ENCODE measurements around the gene CD38. TPM values are rescaled to one million over a fixed set of nuclear protein-coding genes. Genes with fewer than 3 reads are reported as not detected.

CD38 gene
- total and polyA plus RNA-seq, 2 of the 13 experiments (the other 11 are each of a cell fraction or from before 2014, with no cell fraction given), result not detected

GRCh38 chr4:15878011-15878410 is 99.9 kb downstream of the CD38 start:
- no peak for FAIRE-seq
- DNase-seq (ENCODE audit: low spot score), result no peak
- 19% methylated on average over 3 of the region's 3 CpGs for whole genome bisulfite sequencing (ENCODE audit: low lambda C conversion rate)
- POLR2A ChIA-PET, result no interaction called here
- TF ChIP-seq MTA3 (CRISPR knock-in tag; IDR thresholded peaks at IDR 0.05) (no peak), ZNF776 (CRISPR knock-in tag; IDR thresholded peaks at IDR 0.05) (peak; percentile 49; the same call in 1 of the 2 replicates)
- intact Hi-C loops (cut with micrococcal nuclease; ENCODE audit: unreplicated experiment), result no loop called here
- no peak for ATAC-seq
- no peak overlapping the region for H3K4me2 ChIP-seq (ENCODE audit: low read depth, low read length)
- no peaks in the 10 kb centered on the region for H3K36me3 ChIP-seq (replicated peaks in 1 of 2; ENCODE audit: control insufficient read depth in 1 of 2, insufficient read depth in 2 of 2, low read length in 2 of 2)
- H3K9ac ChIP-seq (ENCODE audit: insufficient read depth, low read depth, low read length), result no peak overlapping the region
- no peak overlapping the region for H3K4me3 ChIP-seq (replicated peaks in 1 of 3; ENCODE audit: insufficient read depth in 1 of 3, low read depth in 2 of 3, low read length in 3 of 3)
- no TSS peak for BruUV-seq (replicated peaks)
- H3K4me1 ChIP-seq (ENCODE audit: insufficient read depth, low read length), result no peaks in the 10 kb centered on the region
- no peaks in the 10 kb centered on the region for H4K20me1 ChIP-seq (ENCODE audit: insufficient read depth, low read length)
- H3K27ac ChIP-seq (ENCODE audit: extremely low read length, insufficient read depth, low read length), result no peak overlapping the region
- CTCF ChIA-PET (ENCODE audit: low intra/inter-chr PET ratio, low total read pairs), result no interaction called here
- no peaks in the 10 kb centered on the region for H3K79me2 ChIP-seq (ENCODE audit: insufficient read depth, low read length)
- peaks cover 0 to 10% of the 10 kb centered on the region in 2 experiments; a peak in 2 of 5 replicates for H3K27me3 ChIP-seq (ENCODE audit: control insufficient read depth in 1 of 2, insufficient read depth in 2 of 2, low read length in 2 of 2)
- in situ Hi-C loops (cut with HindIII; ENCODE audit: extremely low pct_ligation_motif_present, low pct_unique_long_range_greater_than_20kb), result no loop called here
- H2AFZ ChIP-seq (ENCODE audit: low read length), result no peak overlapping the region
- 0 out of 2 replicates have a peak, but pooled peaks cover 5% of the 10 kb centered on the region for H3K9me3 ChIP-seq (ENCODE audit: low read length)

GRCh38 chr4:15881820-15882219 is 103.7 kb downstream of the CD38 start:
- in situ Hi-C loops (cut with HindIII; ENCODE audit: extremely low pct_ligation_motif_present, low pct_unique_long_range_greater_than_20kb) (loop anchor here (5.0 kb wide), 1 partner anchor 75 kb away; no protein-coding TSS in a partner anchor), intact Hi-C loops (cut with micrococcal nuclease; ENCODE audit: unreplicated experiment) (loop anchor here (1.0 to 2.0 kb wide), 3 partner anchors 74 to 403 kb away; no protein-coding TSS in a partner anchor)
- Histone ChIP-seq H3K36me3 (replicated peaks in 1 of 2; ENCODE audit: control insufficient read depth in 1 of 2, insufficient read depth in 2 of 2, low read length in 2 of 2) (no peaks in the 10 kb centered on the region), H3K4me3 (replicated peaks in 1 of 3; ENCODE audit: insufficient read depth in 1 of 3, low read depth in 2 of 3, low read length in 3 of 3) (no peak overlapping the region), H3K4me1 (ENCODE audit: insufficient read depth, low read length) (no peaks in the 10 kb centered on the region), H4K20me1 (ENCODE audit: insufficient read depth, low read length) (no peaks in the 10 kb centered on the region), H3K9me3 (ENCODE audit: low read length) (0 out of 2 replicates have a peak, but pooled peaks cover 5% of the 10 kb centered on the region), H3K27ac (ENCODE audit: extremely low read length, insufficient read depth, low read length) (no peak overlapping the region), H2AFZ (ENCODE audit: low read length) (no peak overlapping the region), H3K27me3 (ENCODE audit: control insufficient read depth in 1 of 2, insufficient read depth in 2 of 2, low read length in 2 of 2) (no peaks in the 10 kb centered on the region; a peak in 1 of 5 replicates), H3K4me2 (ENCODE audit: low read depth, low read length) (no peak overlapping the region), H3K9ac (ENCODE audit: insufficient read depth, low read depth, low read length) (no peak overlapping the region), H3K79me2 (ENCODE audit: insufficient read depth, low read length) (no peaks in the 10 kb centered on the region)
- no TSS peak for BruUV-seq (replicated peaks)
- WGBS (ENCODE audit: low lambda C conversion rate), result 2% methylated on average over 3 of the region's 3 CpGs
- no peak for DNase-seq (ENCODE audit: low spot score)
- ChIA-PET POLR2A (no interaction called here), CTCF (ENCODE audit: low intra/inter-chr PET ratio, low total read pairs) (interaction anchor here (1.3 to 2.6 kb wide), 3 partner anchors 74 to 403 kb away, joined by 3 to 15 read pairs (median 5); no protein-coding TSS in a partner anchor)
- FAIRE-seq, result no peak
- no peak for ATAC-seq
- no peak for TF ChIP-seq PCBP1 (IDR thresholded peaks at IDR 0.05; ENCODE audit: borderline replicate concordance, low read depth, low read length)
- no peak for TF ChIP-seq POLR2G (IDR thresholded peaks at IDR 0.05; ENCODE audit: low read depth, low read length)
- no peak for TF ChIP-seq WIZ (CRISPR knock-in tag; IDR thresholded peaks at IDR 0.05)
- TF ChIP-seq, protein P1, sequence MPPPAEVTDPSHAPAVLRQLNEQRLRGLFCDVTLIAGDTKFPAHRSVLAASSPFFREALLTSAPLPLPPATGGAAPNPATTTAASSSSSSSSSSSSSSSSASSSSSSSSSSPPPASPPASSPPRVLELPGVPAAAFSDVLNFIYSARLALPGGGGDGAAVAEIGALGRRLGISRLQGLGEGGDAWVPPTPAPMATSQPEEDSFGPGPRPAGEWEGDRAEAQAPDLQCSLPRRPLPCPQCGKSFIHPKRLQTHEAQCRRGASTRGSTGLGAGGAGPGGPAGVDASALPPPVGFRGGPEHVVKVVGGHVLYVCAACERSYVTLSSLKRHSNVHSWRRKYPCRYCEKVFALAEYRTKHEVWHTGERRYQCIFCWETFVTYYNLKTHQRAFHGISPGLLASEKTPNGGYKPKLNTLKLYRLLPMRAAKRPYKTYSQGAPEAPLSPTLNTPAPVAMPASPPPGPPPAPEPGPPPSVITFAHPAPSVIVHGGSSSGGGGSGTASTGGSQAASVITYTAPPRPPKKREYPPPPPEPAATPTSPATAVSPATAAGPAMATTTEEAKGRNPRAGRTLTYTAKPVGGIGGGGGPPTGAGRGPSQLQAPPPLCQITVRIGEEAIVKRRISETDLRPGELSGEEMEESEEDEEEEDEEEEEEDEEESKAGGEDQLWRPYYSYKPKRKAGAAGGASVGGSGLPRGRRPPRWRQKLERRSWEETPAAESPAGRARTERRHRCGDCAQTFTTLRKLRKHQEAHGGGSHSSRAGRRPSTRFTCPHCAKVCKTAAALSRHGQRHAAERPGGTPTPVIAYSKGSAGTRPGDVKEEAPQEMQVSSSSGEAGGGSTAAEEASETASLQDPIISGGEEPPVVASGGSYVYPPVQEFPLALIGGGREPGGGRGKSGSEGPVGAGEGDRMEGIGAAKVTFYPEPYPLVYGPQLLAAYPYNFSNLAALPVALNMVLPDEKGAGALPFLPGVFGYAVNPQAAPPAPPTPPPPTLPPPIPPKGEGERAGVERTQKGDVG (CRISPR knock-in tag; IDR thresholded peaks at IDR 0.05; ENCODE audit: borderline replicate concordance), result no peak
- TF ChIP-seq, protein P2, sequence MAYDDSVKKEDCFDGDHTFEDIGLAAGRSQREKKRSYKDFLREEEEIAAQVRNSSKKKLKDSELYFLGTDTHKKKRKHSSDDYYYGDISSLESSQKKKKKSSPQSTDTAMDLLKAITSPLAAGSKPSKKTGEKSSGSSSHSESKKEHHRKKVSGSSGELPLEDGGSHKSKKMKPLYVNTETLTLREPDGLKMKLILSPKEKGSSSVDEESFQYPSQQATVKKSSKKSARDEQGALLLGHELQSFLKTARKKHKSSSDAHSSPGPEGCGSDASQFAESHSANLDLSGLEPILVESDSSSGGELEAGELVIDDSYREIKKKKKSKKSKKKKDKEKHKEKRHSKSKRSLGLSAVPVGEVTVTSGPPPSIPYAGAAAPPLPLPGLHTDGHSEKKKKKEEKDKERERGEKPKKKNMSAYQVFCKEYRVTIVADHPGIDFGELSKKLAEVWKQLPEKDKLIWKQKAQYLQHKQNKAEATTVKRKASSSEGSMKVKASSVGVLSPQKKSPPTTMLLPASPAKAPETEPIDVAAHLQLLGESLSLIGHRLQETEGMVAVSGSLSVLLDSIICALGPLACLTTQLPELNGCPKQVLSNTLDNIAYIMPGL (CRISPR knock-in tag; IDR thresholded peaks at IDR 0.05; ENCODE audit: borderline replicate concordance in 1 of 2, low read depth in 1 of 2), result no peak
- no peak for TF ChIP-seq RFX5 (IDR thresholded peaks at IDR 0.05; ENCODE audit: low read depth, low read length)
- no peak for TF ChIP-seq TEAD2 (CRISPR knock-in tag; IDR thresholded peaks at IDR 0.05)
- no peak for TF ChIP-seq AHR (CRISPR knock-in tag; IDR thresholded peaks at IDR 0.05)
- TF ChIP-seq SSRP1 (CRISPR knock-in tag; IDR thresholded peaks at IDR 0.05), result no peak
- TF ChIP-seq ZNF282 (IDR thresholded peaks at IDR 0.05; ENCODE audit: partially characterized antibody), result no peak
